GM23248 (cell line): ENCODE measurements around the gene MAK. TPM values are rescaled to one million over a fixed set of nuclear protein-coding genes. Genes with fewer than 3 reads are reported as not detected.
"Not testable (repeated sequence)": the region's sequence is repeated elsewhere in the genome, so short reads cannot be mapped to it uniquely, and the experiment has no call there.

Experiments
- DNase-seq: peaks from one replicate; pipeline ENCODE4 v3.0.0-alpha.2; 2015
- H2AFZ ChIP-seq: fragments of 200-600 bp; sonication (generic); 2 replicates; pipeline ENCODE4 v1.6.1; 2016; ENCODE audit warnings: antibody characterized with exemption
- H3F3A ChIP-seq: fragments of 200-600 bp; sonication (generic); 2 replicates; pipeline ENCODE4 v1.6.1; 2016; ENCODE audit warnings: mild to moderate bottlenecking, antibody characterized with exemption, mixed run types; ENCODE audit not compliant: insufficient read depth
- H3K27ac ChIP-seq: fragments of 200-600 bp; sonication (generic); 2 replicates; pipeline ENCODE4 v1.5.1; 2016; ENCODE audit warnings: mild to moderate bottlenecking
- H3K27me3 ChIP-seq: fragments of 200-600 bp; sonication (generic); replicated peaks from 2 replicates; pipeline ENCODE4 v1.6.1; 2016; ENCODE audit warnings: mild to moderate bottlenecking; ENCODE audit not compliant: insufficient read depth
- H3K36me3 ChIP-seq: fragments of 200-600 bp; sonication (generic); 2 replicates; pipeline ENCODE4 v1.6.1; 2016; ENCODE audit warnings: low read depth, mild to moderate bottlenecking
- H3K4me1 ChIP-seq: fragments of 200-600 bp; sonication (generic); 2 replicates; pipeline ENCODE4 v1.6.1; 2016; ENCODE audit warnings: mild to moderate bottlenecking; ENCODE audit not compliant: insufficient read depth
- H3K4me2 ChIP-seq: fragments of 200-600 bp; sonication (generic); one replicate; pipeline ENCODE4 v1.6.1; 2016; ENCODE audit warnings: mild to moderate bottlenecking; ENCODE audit not compliant: unreplicated experiment
- H3K4me3 ChIP-seq: fragments of 200-600 bp; sonication (generic); 2 replicates; pipeline ENCODE4 v1.5.1; 2016; ENCODE audit warnings: mild to moderate bottlenecking
- H3K79me2 ChIP-seq: fragments of 200-600 bp; sonication (generic); 2 replicates; pipeline ENCODE4 v1.6.1; 2016; ENCODE audit warnings: mild to moderate bottlenecking; ENCODE audit not compliant: insufficient read depth
- H3K9ac ChIP-seq: fragments of 200-600 bp; sonication (generic); 2 replicates; pipeline ENCODE4 v1.6.1; 2016; ENCODE audit warnings: mild to moderate bottlenecking
- H3K9me2 ChIP-seq: fragments of 200-600 bp; sonication (generic); 2 replicates; pipeline ENCODE4 v1.6.1; 2016; ENCODE audit warnings: mixed run types, mild to moderate bottlenecking, moderate library complexity; ENCODE audit not compliant: insufficient read depth
- H3K9me3 ChIP-seq: fragments of 200-600 bp; sonication (generic); one replicate; pipeline ENCODE4 v1.6.1; 2017; ENCODE audit warnings: low read depth
- H4K20me1 ChIP-seq: fragments of 200-600 bp; sonication (generic); 2 replicates; pipeline ENCODE4 v1.6.0; 2016; ENCODE audit not compliant: insufficient read depth
- EZH2 ChIP-seq: fragments of 200-600 bp; sonication (generic); IDR thresholded peaks from 2 replicates; pipeline ENCODE4 v1.6.1; 2018; ENCODE audit warnings: antibody characterized with exemption, mild to moderate bottlenecking; ENCODE audit not compliant: insufficient read depth, poor library complexity, severe bottlenecking
- EZH2phosphoT487 ChIP-seq: fragments of 200-600 bp; sonication (generic); IDR thresholded peaks from 2 replicates; pipeline ENCODE4 v1.6.1; 2018; ENCODE audit warnings: antibody characterized with exemption, moderate library complexity, mild to moderate bottlenecking, low read depth; ENCODE audit not compliant: insufficient read depth
- WGBS, 2 experiments: methylation state at CpG; one replicate each; pipeline ENCODE4 v1.1.6; 2015 to 2017; ENCODE audit warnings: low lambda C conversion rate in 2 of 2, low coverage in 1 of 2; ENCODE audit errors: missing lambda C conversion rate in 2 of 2; 5-methylcytosine and 5-hydroxymethylcytosine counted together
- in situ Hi-C: fragments of 300-500 bp; cut with MboI; formaldehyde crosslinking; loops from 2 replicates; pipeline ENCODE4 v1.15.0; 2020
- polyA plus RNA-seq: library from polyadenylated mRNA; unstranded; fragments of >200 nt; fragmentation: Nextera tagmentation; extraction: Ambion mirVana; gene quantifications from 2 replicates; pipeline ENCODE4 v1.2.1, GENCODE V29; 2016
- total RNA-seq: library from RNA; depleted of rRNA; stranded (reverse); fragments of >200 nt; shearing (Covaris generic); gene quantifications from 2 replicates; pipeline ENCODE4 v1.2.3, GENCODE V29; 2014

The MAK gene
- total and polyA plus RNA-seq, 2 experiments from 2014 or later = 0.14 TPM; not detected in 1

GRCh38 chr6:10723567-10723881, 114.8 kb downstream of the MAK start:
- peak; percentile 57 for DNase-seq
- in situ Hi-C loops = no loop called here
- H2AFZ ChIP-seq = peak overlapping the region; percentile 89

GRCh38 chr6:10722820-10723566, 115.3 kb downstream of the MAK start, which contains the start of gene TMEM14C:
Gene TMEM14C (plus strand): TSS chr6:10723070. CDS start chr6:10724614, 1,544 bp downstream.
- Histone ChIP-seq H3K4me3 (peak within 1 kb of the TSS; percentile 96), H2AFZ (peak within 1 kb of the TSS; percentile 89), H3K9ac (peak within 1 kb of the TSS; percentile 89), H3K4me2 (peak within 1 kb of the TSS; percentile 85), H3K4me1 (peaks cover 14% of the 10 kb centered on the region; the same call in 1 of the 2 replicates), H3K9me3 (no peaks in the 10 kb centered on the region), H3K27me3 (no peaks in the 10 kb centered on the region), H3K9me2 (no peaks in the 10 kb centered on the region), H4K20me1 (no peaks in the 10 kb centered on the region), H3F3A (peaks cover 12% of the 10 kb centered on the region; the same call in 1 of the 2 replicates), H3K79me2 (peaks cover 49% of the 10 kb centered on the region), H3K36me3 (peaks cover 4% of the 10 kb centered on the region; the same call in 1 of the 2 replicates), H3K27ac (peak within 1 kb of the TSS; percentile 77)
- WGBS, 2 experiments = 0 to 1% methylated on average over 46 to 47 of the region's 55 CpGs
- in situ Hi-C loops = no loop called here
- peak; percentile 99 for DNase-seq
- no peak for TF ChIP-seq EZH2phosphoT487

More at GRCh38 chr6:10723567-10723881, 114.8 kb downstream of the MAK start:
- TF ChIP-seq EZH2phosphoT487 (no peak), EZH2 (no peak)
- WGBS, 2 experiments = 27 to 28% methylated on average over 7 of the region's 7 CpGs
- Histone ChIP-seq H3K9me2 (no peaks in the 10 kb centered on the region), H3K27me3 (no peaks in the 10 kb centered on the region), H3K27ac (peak overlapping the region; percentile 77), H3K36me3 (peaks cover 4% of the 10 kb centered on the region; the same call in 1 of the 2 replicates), H4K20me1 (no peaks in the 10 kb centered on the region), H3K9ac (peak overlapping the region; percentile 89), H3F3A (peaks cover 12% of the 10 kb centered on the region; the same call in 1 of the 2 replicates), H3K9me3 (no peaks in the 10 kb centered on the region), H3K79me2 (peaks cover 50% of the 10 kb centered on the region), H3K4me1 (peaks cover 14% of the 10 kb centered on the region; the same call in 1 of the 2 replicates), H3K4me2 (peak overlapping the region; percentile 82), H3K4me3 (peak overlapping the region; percentile 96)

GRCh38 chr6:10722570-10722819, 115.8 kb downstream of the MAK start:
- H3K36me3 ChIP-seq = no peaks in the 10 kb centered on the region
- H3K4me2 ChIP-seq = peak overlapping the region; percentile 85
- TF ChIP-seq EZH2phosphoT487 (no peak), EZH2 (no peak)
- H3K9me3 ChIP-seq = no peaks in the 10 kb centered on the region
- H3K79me2 ChIP-seq = peaks cover 44% of the 10 kb centered on the region
- H3F3A ChIP-seq = peaks cover 14% of the 10 kb centered on the region; the same call in 1 of the 2 replicates
- H3K27me3 ChIP-seq = no peaks in the 10 kb centered on the region
- in situ Hi-C loops = no loop called here
- peak overlapping the region; percentile 96 for H3K4me3 ChIP-seq
- peak overlapping the region; percentile 89 for H2AFZ ChIP-seq
- peak overlapping the region; percentile 77 for H3K27ac ChIP-seq
- peak overlapping the region; percentile 89 for H3K9ac ChIP-seq
- 1 to 3% methylated on average over 6 of the region's 6 CpGs for WGBS, 2 experiments
- H3K4me1 ChIP-seq = peaks cover 14% of the 10 kb centered on the region; the same call in 1 of the 2 replicates
- H3K9me2 ChIP-seq = no peaks in the 10 kb centered on the region
- DNase-seq = no peak
- H4K20me1 ChIP-seq = no peaks in the 10 kb centered on the region

GRCh38 chr6:10721850-10722569, 116.3 kb downstream of the MAK start:
- no peaks in the 10 kb centered on the region for H3K36me3 ChIP-seq
- no peak for TF ChIP-seq EZH2phosphoT487
- no peak for TF ChIP-seq EZH2
- H3K4me2 ChIP-seq = peak overlapping the region; percentile 85
- WGBS, 2 experiments = 78 to 79% methylated on average over 11 of the region's 11 CpGs
- no peaks in the 10 kb centered on the region for H3K9me3 ChIP-seq
- H3K27ac ChIP-seq = peak overlapping the region; percentile 77
- H3K9me2 ChIP-seq = no peaks in the 10 kb centered on the region
- peak overlapping the region; percentile 89 for H2AFZ ChIP-seq
- no peaks in the 10 kb centered on the region for H3K27me3 ChIP-seq
- H3K4me1 ChIP-seq = peaks cover 14% of the 10 kb centered on the region; the same call in 1 of the 2 replicates
- H3K79me2 ChIP-seq = peaks cover 39% of the 10 kb centered on the region
- H3K9ac ChIP-seq = peak overlapping the region; percentile 89
- in situ Hi-C loops = no loop called here
- H3K4me3 ChIP-seq = peak overlapping the region; percentile 96
- no peaks in the 10 kb centered on the region for H4K20me1 ChIP-seq
- DNase-seq = no peak
- H3F3A ChIP-seq = peaks cover 19% of the 10 kb centered on the region; the same call in 1 of the 2 replicates

- H3K9me2 ChIP-seq, DNase-seq, H4K20me1 ChIP-seq, H3K9me3 ChIP-seq, H3K27me3 ChIP-seq, H3K36me3 ChIP-seq, in situ Hi-C loops, H3K27ac ChIP-seq: not testable (repeated sequence)
- Histone ChIP-seq H3K4me2 (peak overlapping the region; percentile 83), H3F3A (peaks cover 19% of the 10 kb centered on the region; the same call in 1 of the 2 replicates), H2AFZ (peak overlapping the region; percentile 89), H3K4me3 (peak overlapping the region; percentile 83), H3K4me1 (peaks cover 14% of the 10 kb centered on the region; the same call in 1 of the 2 replicates), H3K9ac (peak overlapping the region; percentile 73), H3K79me2 (peaks cover 32% of the 10 kb centered on the region)
- WGBS, 2 experiments = 90 to 91% methylated on average over 17 of the region's 17 CpGs
Observed at GRCh38 chr6:10720960-10721849, 117.1 kb downstream of the MAK start.
